DMS79 (cell line): Measurements from ENCODE around the gene MSI2.

Source experiments
- DNase-seq: peaks from one replicate; lab custom pipeline; 2025; lab: John Stamatoyannopoulos, UW

Gene MSI2

DNA sequence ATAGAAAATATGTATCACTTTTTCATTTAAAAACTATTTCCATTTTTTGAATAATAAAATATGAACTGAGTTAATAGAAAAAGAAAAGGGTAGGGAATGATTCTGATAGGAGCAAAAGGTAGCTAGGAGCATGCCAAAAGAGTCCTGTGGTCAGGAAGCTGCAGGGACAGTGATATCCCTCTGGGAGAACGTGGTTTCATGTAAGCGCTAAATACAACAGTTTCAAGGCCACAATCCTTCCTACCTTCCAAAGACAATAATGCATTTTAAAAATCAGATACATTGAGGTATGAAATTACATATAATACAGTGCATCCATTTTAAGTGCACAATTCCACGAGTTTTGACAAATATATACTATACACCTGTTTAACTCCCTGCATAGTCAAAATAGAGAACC, 432.9 kb downstream of the MSI2 start:
- DNase-seq = no peak

DNA sequence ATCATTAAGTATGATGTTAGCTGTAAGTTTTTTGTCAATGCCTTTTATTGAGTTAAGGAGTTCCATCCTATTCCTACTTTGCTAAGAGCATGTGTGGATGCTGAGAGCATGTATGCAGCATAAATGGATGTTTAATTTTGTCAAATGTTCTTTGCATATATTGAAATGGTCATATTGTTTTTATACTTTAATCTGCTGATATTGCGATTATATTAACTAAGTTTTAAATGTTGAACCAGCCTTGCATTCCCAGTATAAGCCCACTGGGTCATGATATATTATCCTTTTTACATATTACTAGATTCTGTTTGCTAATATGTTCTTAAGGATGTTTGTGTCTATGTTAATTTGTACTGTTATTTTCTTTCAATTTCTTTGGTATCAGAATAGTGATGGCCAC, 435.6 kb downstream of the MSI2 start:
- DNase-seq = no peak

DNA sequence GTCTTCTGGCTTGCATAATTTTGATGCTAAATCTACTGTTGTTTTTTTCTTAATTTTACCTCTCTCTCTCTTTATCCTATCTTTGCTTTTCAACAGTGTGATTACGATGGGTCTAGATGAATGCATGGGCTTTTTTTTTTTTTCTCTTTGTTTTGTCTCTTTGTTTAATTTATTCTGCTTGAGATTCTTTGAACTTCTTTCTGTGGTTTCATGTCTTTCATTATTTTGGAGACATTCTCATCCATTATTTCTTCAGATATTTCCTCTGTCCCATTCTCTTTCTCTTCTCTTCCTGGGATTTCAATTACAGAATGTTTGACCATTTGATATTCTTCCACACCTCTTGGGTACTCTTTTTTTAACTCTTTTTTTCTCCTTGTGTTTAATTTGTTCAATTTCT, 436.4 kb downstream of the MSI2 start:
- DNase-seq = no peak

DNA sequence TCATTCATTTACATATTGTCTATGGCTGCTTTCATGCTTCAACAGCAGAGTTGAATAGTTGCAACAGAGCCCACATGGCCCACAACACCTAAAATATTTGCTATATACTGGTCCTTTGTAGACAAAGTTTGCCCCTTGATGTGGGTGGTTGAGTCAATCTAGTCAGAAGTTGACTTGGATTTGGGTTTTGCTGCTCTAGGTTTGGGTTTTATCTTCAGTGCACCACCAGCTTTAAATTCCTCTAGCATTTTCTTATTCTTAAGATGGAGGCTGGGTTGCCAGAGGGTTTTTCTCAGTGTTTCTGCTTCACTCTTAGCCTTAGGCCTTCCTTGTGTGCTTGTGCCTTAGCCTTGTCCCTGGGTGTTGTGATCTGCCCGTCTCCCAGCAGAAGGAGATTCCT, 437.7 kb downstream of the MSI2 start:
- DNase-seq = no peak

DNA sequence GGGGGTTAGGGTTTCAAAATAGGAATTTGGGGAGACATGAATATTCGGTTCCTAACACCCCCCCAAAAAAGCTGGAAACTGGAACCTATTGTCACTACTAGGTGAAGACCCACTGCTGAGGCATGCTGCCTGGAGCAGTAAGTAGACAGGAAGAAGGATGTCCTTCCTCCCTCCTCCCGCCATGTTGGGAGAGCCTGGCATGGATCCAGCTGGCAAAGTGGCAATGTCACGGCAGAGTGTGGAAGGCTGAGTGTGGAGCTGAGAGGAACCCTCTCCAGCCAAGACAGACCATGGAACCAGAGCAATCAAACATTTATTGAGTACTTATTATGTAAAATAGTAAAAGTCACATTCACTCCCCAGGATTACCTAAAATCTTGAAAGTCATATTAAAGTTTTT, 439.7 kb downstream of the MSI2 start:
- no peak for DNase-seq

DNA sequence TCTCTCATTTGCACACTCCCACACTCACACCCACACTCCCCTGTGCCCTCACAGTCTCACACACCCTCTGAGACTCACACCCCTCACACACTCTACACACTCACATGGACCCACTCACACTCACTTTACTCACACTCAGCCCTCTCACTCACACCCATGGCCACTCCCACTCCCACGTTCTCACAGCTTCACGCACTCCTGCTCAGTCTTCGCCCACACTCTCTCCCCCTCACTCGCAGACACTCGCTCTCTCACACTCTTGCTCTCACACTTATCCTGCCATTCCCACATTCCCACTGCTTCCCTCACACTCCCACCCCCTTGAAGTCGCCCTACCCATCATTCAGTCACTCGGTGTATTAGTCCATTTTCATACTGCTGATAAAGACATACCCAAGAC, 440.9 kb downstream of the MSI2 start:
- no peak for DNase-seq

DNA sequence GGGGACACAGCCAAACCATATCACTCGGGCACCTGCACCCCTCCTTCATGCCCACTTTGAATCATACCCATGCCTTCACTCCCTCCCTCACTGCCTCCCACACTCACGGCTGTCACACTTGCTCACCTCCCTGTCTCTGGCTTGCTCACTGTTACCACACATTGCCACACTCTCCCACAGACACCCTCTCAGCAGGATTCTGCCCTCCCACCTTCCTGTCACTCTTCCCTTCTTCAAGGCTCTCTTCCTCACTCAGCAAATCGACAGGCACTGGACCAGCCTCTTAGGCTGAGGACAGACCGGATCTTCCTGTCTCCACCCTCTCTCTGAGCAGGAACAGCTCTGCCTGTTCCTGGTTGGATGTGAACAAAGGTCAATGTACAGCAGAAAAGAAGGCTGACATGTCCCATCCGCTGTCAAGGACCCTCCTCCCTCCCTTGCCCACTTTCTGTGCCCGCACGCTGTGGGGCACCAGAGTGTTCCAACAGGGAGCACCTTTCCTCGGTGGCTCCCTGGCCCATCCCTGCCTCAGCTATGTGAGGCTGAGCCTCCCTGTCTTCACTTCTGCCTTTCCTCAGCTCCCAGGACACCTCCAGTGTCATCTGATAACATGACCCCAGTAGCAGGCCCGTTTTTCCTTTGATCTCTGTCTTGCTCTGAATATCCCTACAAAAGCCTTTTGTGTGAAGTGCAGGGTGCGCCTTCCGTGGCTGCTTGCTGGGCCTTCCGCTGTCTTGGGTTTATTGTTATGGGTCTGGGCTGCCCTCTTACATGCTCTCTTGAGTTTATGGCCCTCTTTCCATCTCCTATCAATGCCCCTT, 441.8 kb downstream of the MSI2 start:
- peak; percentile 75 for DNase-seq

DNA sequence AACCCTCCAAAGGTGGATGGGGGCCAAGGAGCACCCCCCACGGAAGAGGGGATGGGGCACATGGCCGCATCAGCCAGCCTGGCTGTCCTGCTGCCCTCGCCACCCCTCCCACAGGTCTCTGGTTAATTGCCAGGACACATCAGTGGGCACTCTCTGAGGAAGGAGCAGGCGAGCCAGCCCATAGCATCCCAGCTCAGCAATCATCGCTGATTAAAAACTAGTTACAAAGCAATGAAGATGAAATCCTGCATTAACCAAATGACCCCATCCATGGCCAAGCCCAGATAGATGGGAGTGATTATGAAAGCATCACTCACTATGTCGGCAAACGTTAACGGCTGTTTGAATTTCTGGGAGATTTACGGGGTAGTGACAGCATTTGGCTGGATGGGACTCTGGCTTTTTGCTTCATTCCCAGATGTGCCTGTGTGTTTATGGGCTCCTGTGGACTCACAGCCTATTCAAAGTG, 443.5 kb downstream of the MSI2 start:
- DNase-seq = no peak

DNA sequence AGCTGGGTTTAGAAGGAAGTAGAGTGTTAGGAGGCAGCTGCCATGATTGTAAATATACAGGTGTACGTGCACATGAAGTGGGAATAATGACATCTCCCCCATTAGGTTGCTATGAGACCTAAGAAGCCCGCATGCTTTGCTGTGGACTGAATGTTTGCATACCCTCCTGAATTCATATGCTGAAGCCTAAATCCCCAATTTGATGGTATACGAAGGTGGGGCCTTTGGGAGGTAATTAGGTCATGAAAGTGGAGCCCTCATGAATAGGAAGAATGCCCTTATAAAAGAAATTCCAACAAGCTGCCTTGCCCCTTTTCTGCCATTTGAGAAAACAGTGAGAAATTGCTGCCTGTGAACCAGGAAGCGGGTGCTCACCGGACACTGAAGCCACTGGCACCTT, 444.8 kb downstream of the MSI2 start:
- DNase-seq = no peak

DNA sequence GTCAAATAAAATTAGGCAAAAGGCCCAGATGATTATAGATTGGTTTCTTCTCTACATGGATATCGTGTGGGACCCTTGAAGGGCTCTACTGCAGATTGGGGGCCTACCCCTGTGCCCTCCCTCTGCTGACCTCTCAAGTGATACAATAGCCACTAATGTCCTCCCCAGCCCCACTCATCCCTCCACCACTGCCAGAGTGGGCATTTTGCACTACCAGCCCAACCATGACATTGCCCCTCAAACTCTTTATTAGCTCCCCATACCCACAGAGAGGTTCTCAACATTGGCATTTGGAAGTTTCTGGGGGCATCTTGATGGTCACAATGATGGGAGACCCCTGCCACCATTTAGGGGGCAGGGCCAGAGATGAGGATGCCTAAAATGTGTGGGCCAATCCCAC, 446.9 kb downstream of the MSI2 start:
- DNase-seq = no peak

DNA sequence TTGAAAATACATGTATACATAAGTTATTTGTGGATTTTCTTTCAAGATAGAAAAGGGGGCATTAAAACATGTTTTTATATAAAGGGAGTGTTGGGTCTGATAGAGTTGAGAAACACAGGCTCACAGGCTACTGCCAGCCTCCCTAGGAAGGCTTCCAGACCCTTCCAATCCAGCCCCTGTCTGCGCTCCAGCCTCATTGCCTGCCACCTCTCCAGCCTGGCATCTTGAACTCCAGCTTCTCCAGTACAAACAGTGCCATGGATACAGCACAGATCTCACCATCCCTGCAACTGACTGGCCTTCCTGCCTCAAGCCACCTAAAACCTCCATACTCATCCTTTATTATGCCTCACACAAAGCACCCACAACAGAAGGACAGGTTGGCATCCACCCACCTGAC, 448.1 kb downstream of the MSI2 start:
- no peak for DNase-seq

DNA sequence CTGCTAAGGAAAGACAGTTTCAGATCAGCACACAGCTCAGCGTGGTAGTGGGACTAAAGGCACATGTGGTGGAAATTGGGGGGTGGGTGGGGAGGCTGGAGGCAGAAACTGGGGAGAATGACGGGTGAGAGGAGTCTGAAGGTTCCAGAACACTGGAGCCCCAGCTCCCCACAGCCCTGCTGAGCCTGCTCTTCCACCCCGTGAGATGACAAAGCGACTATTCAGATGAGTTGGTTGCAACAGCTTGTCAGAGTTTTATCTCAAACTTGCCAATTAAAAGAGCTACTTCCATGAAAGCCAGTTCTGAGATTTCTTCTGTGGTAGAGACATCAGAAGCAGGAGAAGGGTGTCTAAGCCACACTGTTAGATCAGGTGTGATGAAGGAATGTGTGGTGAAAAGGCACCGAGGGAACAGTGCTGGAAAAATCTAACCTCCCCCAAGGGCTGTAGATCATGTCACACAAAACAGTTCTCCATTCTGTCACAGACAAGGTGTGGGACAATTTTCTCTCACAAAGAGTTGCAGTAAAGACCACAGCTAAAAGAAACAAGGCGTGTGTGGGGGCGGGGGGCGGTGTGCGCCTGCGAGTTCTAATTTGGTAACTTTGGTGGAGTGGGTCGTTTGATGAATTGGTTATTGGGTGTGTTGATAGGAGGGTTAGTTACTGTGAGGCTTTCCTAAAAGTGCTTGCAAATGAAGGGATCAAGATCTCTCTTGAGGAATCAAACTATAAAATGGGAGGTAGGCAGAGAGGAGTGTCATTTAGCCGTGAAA, 449.8 kb downstream of the MSI2 start:
- DNase-seq = no peak

DNA sequence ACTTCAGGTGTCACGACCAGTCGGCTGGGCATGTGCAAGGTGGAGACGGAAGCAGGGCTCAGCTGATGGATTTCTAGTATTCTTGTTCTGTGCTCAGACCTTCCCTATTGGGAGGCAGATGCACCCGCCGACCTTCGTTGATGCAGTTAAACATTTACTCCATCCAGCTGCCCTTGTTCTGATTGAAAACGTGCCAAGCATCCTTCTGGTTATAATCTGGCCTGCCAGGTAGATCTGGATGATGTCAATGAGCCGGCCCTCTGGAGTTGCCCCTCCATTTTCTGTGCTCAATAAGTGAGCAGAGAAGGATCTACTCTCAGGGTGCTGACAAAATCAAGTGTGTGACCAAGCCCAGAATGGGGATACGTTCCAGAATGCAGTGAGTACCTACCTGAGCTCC, 450.4 kb downstream of the MSI2 start:
- no peak for DNase-seq

DNA sequence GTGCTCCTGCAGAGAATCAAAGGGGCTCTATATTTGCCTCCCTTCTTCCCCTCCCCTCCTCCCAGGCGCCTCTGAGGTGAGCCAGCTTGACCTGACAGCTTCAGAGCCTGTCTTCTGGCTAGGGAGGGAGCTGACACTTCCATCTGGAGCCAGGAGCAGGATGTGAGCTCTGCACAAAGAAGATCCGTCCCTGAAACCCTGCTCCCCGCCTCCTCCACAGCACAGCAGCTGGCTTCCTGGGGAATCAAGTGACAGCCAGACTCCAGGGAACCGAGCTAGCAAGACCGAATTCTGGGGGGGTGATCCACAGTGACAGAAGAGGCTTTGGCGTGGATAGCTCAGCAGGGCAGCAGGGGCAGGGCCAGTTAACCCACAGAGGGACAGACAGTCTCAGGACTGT, 451.6 kb downstream of the MSI2 start:
- DNase-seq = no peak

DNA sequence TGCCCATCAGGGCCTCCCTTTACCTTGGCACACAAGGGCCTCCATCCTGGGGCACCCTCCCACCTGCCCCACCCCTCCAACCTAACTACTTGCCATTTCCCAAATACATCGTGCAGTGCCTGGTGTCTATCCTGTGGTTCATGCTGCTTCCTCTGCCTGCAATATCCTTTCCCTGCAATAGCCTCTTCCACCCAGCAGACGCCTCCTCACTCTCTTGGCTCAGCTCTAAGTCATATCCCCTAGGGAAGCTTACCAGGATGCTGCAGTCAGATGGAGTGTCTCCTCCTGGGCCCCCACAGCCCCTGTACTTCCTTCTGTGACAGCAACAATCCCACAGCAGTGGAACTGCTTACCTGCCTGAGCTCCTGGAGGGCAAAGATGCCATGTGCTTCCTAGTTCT, 452.1 kb downstream of the MSI2 start:
- no peak for DNase-seq

DNA sequence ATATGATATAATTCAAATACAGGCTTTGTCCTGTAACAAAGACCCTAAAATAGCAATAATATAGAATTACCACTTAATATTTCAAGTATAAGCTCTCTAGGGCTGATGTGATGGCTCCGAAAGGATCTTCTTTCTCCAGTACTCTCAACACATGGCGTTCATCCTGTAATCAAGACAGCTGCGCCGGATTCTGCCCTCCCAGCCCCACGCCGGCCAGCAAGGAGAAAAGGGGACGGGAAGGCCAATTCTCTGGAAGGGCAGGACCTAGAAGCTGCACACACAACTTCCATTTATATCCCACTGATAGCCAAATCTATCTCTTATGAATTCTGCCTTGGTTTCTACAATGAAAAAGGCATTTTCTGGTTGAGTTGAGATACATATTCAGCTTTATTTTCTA, 456.8 kb downstream of the MSI2 start:
- DNase-seq = no peak

DNA sequence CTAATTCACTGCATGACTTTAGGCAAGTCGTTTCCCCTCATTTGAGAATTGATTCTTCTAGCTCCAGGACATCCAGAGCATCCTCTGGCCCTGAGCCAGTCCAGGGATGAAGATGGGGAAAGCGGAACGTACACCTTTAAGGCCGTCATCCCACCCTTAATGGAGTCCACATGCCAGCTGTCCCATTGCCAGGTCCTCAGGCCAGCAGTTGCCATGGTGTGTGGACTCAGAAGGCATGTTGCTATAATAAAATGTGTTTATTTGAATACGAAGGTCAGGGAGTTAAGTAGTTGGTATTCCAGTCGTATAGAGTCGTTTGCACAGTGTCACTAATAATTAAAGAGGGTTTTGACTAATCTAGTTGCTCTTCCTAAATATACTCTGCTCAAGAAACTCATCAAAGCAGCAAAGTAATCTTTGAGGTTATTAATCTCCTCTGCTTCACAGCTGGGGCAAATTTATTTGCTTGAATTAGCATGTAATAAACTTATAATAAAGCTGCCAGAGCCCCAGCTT, 458.4 kb downstream of the MSI2 start:
- peak; percentile 18 for DNase-seq

DNA sequence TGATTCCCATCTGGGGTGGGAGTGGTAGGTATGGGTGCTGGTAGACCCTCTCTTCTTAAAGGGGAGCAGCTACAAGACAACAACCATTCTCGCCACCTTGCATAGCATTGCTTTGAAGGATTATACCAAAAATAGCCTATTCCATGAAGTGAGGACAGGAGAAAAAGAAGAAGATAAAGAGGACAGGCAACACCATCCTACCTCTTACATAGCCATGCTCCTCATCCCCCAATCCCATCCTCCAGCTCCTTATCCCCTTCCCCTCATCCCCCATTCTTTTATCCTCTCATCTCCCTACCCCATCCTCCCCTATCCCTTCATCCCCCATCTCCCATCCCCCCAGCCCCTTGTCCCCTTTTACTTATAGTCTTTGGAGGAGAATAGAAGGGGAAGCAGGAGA, 459.7 kb downstream of the MSI2 start:
- no peak for DNase-seq

DNA sequence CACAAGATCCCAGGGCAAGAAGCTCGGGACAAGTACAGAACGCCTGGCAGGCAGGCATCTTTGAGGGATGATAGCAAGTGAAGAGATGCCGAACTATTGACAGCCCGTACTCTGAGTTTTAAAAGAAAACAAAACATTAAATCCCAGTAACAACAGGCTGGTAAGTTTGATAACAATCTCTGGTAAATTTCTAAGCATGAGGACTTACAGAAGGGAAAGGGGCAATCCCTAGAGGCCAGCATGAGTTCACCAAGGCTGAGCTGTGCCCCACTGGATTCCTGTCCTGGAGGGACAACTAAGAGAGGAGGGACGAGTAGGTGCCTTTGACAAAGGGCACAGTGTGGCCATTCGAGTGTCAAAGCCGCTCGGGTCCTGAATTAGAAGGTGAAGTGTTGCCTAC, 462.6 kb downstream of the MSI2 start:
- DNase-seq = no peak

DNA sequence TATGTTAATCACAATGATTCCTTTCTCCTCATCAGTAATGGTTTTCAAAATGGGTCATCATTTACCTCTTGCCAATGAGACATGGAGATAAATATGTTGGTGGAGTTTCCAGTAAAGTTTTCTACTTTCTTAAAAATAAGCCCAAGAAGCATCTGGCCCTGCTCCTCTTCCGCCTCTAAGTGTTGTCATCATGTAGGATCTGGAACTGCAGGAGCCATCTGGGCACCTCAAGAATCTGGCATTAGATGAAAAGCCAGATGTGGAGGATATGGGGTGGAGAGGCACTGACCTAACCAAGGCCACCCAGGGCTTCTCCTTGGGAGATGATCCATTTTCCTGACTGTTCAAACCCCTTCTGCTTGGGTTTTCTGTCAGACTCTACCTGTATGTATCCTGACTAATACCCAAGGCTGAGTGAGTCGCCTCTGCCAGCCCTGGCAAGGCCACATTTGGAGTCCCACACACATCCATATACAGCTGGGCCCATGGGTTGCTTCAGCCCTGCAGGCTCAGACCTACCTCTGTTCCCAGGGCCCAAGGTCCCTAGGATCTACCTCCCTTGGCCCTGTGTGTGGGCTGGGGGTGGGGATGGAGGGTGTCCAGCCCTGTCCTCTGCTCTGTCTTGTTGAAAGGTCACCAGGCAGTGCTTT, 464.2 kb downstream of the MSI2 start:
- DNase-seq = no peak

DNA sequence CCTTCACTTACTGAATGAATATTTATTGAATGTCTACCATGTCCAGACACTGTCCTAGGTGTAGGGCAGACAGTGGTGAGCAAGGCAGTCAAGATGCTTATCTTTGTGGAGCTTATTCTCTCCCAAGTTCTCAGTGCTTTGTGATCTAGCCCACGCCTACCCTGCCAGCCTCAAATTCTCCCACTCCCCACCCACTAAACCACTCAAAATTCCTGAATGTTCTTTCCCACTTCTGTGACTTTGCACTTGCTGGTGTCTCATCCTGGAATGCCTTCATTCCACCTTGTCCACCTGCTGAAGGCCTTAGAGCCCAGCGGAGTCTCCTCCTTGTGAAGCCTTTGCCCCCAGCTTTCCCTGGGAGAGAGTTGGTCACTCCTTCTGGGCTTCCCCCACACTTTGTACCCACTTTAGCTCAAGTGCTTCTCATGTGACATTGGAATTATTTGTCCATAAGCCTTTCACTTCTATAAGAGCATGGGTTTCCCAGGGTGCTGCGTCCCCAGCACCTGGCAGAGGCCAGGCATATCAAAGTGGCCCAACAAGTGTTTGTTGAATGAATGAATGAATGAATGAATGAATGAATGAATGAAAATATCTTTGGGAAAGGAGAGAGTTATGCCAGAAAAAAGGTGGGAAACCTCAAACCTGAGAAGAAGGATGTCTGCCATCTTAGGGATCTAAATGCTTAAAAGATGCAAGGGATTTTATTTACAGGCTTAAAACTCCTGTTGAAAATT, 465.8 kb downstream of the MSI2 start:
- no peak for DNase-seq

DNA sequence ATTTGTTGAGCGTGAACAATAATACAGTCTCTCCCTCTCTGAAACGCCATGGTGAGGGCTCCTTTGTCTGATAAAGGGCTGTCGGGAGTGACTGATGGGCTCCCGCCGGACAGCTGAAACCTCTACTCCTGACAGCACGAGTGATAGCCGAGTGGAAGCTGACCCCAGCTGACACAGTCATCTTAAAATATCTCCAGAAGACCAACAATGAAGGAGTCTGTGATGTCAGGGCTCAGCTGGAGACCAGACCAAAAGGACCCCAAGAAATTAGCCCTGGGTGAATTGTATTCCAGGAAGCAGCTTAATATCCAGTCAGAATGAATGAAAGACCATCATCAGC, 466.4 kb downstream of the MSI2 start:
- DNase-seq = no peak
